SK-N-SH (cell line): Measurements from ENCODE around the gene SNRPD1. TPM values are rescaled to one million over a fixed set of nuclear protein-coding genes. Genes with fewer than 3 reads are reported as not detected.

Experiments
- CTCF ChIA-PET: fragments of 300-600, 350-600 bp; formaldehyde crosslinking; extraction: SDS; loops from one replicate; lab custom pipeline; 2021; lab: Yijun Ruan, JAX
- POLR2A ChIA-PET: fragments of 350-600 bp; sonication (Branson Sonifier 250); formaldehyde crosslinking; extraction: SDS; loops from one replicate; lab custom pipeline; 2020; ENCODE audit warnings: antibody characterized with exemption, inconsistent platforms; lab: Yijun Ruan, JAX
- DNase-seq: peaks from one replicate; pipeline ENCODE4 v3.0.0; 2012
- H2AFZ ChIP-seq: fragments of 200-600 bp; sonication (generic); 2 replicates; pipeline ENCODE4 v1.8.1; 2016; ENCODE audit warnings: antibody characterized with exemption, mild to moderate bottlenecking, low read depth
- H3F3A ChIP-seq: fragments of 200-600 bp; sonication (generic); replicated peaks from 2 replicates; pipeline ENCODE3; 2016; ENCODE audit warnings: antibody characterized with exemption, mild to moderate bottlenecking; ENCODE audit not compliant: insufficient read depth
- H3K27ac ChIP-seq, 2 experiments: fragments of 200-500 bp in 1 of 2; fragments of 200-600 bp in 1 of 2; sonication (Bioruptor generic) in 1 of 2; sonication (generic), shearing (Covaris generic) in 1 of 2; 2 replicates each; pipeline versions ENCODE4 v1.5.1 to v1.6.1; 2014 to 2016; ENCODE audit warnings: low read depth in 2 of 2, inconsistent platforms in 1 of 2, low read length in 1 of 2, mild to moderate bottlenecking in 1 of 2, mixed read lengths in 1 of 2
- H3K27me3 ChIP-seq: fragments of 200-600 bp; sonication (generic), shearing (Covaris generic); 2 replicates; pipeline ENCODE4 v1.6.1; 2016; ENCODE audit warnings: mixed run types; ENCODE audit not compliant: insufficient read depth
- H3K36me3 ChIP-seq, 2 experiments: fragments of 200-500 bp in 1 of 2; fragments of 200-600 bp in 1 of 2; sonication (Bioruptor generic) in 1 of 2; sonication (generic) in 1 of 2; replicated peaks in 1 of 2; 2 replicates each; pipeline versions ENCODE3 to v1.5.1; 2014 to 2016; ENCODE audit warnings: low read length in 1 of 2, mild to moderate bottlenecking in 1 of 2; ENCODE audit not compliant: insufficient read depth in 2 of 2, control insufficient read depth in 1 of 2
- H3K4me1 ChIP-seq, 2 experiments: fragments of 200-500 bp in 1 of 2; fragments of 200-600 bp in 1 of 2; sonication (Bioruptor generic) in 1 of 2; sonication (generic), shearing (Covaris generic) in 1 of 2; 2 replicates each; pipeline versions ENCODE4 v1.5.1 to v1.6.1; 2014 to 2016; ENCODE audit warnings: low read depth in 1 of 2, low read length in 1 of 2, mixed run types in 1 of 2; ENCODE audit not compliant: insufficient read depth in 2 of 2, control insufficient read depth in 1 of 2
- H3K4me2 ChIP-seq: fragments of 200-600 bp; sonication (generic), shearing (Covaris generic); 2 replicates; pipeline ENCODE4 v1.6.1; 2017; ENCODE audit warnings: mixed run types
- H3K4me3 ChIP-seq, 2 experiments: fragments of 200-500 bp in 1 of 2; fragments of 200-600 bp in 1 of 2; sonication (Bioruptor generic) in 1 of 2; sonication (generic), shearing (Covaris generic) in 1 of 2; 2 replicates each; pipeline versions ENCODE4 v1.5.1 to v1.8.1; 2014 to 2016; ENCODE audit warnings: low read depth in 2 of 2, inconsistent platforms in 1 of 2, low read length in 1 of 2, mild to moderate bottlenecking in 1 of 2, mixed read lengths in 1 of 2, moderate library complexity in 1 of 2
- H3K79me2 ChIP-seq: fragments of 200-600 bp; sonication (generic); 2 replicates; pipeline ENCODE4 v1.8.1; 2017; ENCODE audit warnings: mild to moderate bottlenecking; ENCODE audit not compliant: insufficient read depth
- H3K9ac ChIP-seq: fragments of 200-600 bp; sonication (generic); 2 replicates; pipeline ENCODE4 v1.6.1; 2017; ENCODE audit warnings: mixed run types
- H3K9me2 ChIP-seq: fragments of 200-600 bp; sonication (generic); 2 replicates; pipeline ENCODE4 v1.6.1; 2017; ENCODE audit warnings: mixed run types
- H3K9me3 ChIP-seq: fragments of 200-600 bp; sonication (generic); 2 replicates; pipeline ENCODE4 v1.6.1; 2017; ENCODE audit warnings: mixed run types, mild to moderate bottlenecking, moderate library complexity
- H4K20me1 ChIP-seq: fragments of 200-600 bp; sonication (generic); 2 replicates; pipeline ENCODE4 v1.6.1; 2017; ENCODE audit warnings: mild to moderate bottlenecking, mixed run types; ENCODE audit not compliant: insufficient read depth
- CHD2 ChIP-seq: fragments of 150-350 bp; IDR thresholded peaks from 2 replicates; pipeline ENCODE4 v1.6.1; 2018; ENCODE audit warnings: low read length; ENCODE audit not compliant: partially characterized antibody
- EP300 ChIP-seq, 2 experiments: IDR thresholded peaks; 2 replicates each; pipeline versions ENCODE4 v1.4.0 to v1.6.1; 2012; ENCODE audit warnings: borderline replicate concordance in 1 of 2, low read depth in 1 of 2, low read length in 1 of 2
- EZH2phosphoT487 ChIP-seq: fragments of 200-600 bp; sonication (generic); IDR thresholded peaks from 2 replicates; pipeline ENCODE4 v1.6.1; 2017; ENCODE audit warnings: low read depth, mixed run types, mild to moderate bottlenecking, antibody characterized with exemption, moderate library complexity, borderline replicate concordance
- FOSL2 ChIP-seq: IDR thresholded peaks from 2 replicates; pipeline ENCODE4 v1.4.0; 2012; ENCODE audit warnings: low read depth, mild to moderate bottlenecking, moderate library complexity, borderline replicate concordance
- GATA2 ChIP-seq: sonication (generic); formaldehyde crosslinking; IDR thresholded peaks from 2 replicates; pipeline ENCODE4 v1.5.0; 2020; ENCODE audit warnings: mild to moderate bottlenecking, missing genetic modification reagents
- NFIC ChIP-seq: IDR thresholded peaks from 2 replicates; pipeline ENCODE4 v1.4.0; 2012; ENCODE audit warnings: borderline replicate concordance
- NRF1 ChIP-seq: IDR thresholded peaks from 2 replicates; pipeline ENCODE4 v1.6.1; 2012; ENCODE audit warnings: low read depth, mild to moderate bottlenecking, low read length
- REST ChIP-seq: IDR thresholded peaks from 2 replicates; pipeline ENCODE4 v1.6.1; 2012; ENCODE audit warnings: mild to moderate bottlenecking, low read depth, low read length, moderate library complexity
- RXRA ChIP-seq: IDR thresholded peaks from 2 replicates; pipeline ENCODE4 v1.4.0; 2012; ENCODE audit warnings: low read depth, mild to moderate bottlenecking, borderline replicate concordance
- SIN3A ChIP-seq: IDR thresholded peaks from 2 replicates; pipeline ENCODE4 v1.6.1; 2012; ENCODE audit warnings: low read depth, mild to moderate bottlenecking, low read length, moderate library complexity, borderline replicate concordance
- polyA plus RNA-seq, 3 experiments: library from polyadenylated mRNA; depleted of rRNA; stranded (reverse); fragments of >200 nt; gene quantifications; 2 replicates each; pipeline ENCODE4 v1.2.3, GENCODE V29; 2012
- TF ChIP-seq, protein P1 (sequence below): fragments of 200-600 bp; sonication (generic); IDR thresholded peaks from 2 replicates; pipeline ENCODE4 v1.6.1; 2017; ENCODE audit warnings: antibody characterized with exemption, mild to moderate bottlenecking, moderate library complexity

SNRPD1 gene
- polyA plus RNA-seq, 1 of the 3 experiments (the other 2 are of a cell fraction): 24.6 TPM

DNA sequence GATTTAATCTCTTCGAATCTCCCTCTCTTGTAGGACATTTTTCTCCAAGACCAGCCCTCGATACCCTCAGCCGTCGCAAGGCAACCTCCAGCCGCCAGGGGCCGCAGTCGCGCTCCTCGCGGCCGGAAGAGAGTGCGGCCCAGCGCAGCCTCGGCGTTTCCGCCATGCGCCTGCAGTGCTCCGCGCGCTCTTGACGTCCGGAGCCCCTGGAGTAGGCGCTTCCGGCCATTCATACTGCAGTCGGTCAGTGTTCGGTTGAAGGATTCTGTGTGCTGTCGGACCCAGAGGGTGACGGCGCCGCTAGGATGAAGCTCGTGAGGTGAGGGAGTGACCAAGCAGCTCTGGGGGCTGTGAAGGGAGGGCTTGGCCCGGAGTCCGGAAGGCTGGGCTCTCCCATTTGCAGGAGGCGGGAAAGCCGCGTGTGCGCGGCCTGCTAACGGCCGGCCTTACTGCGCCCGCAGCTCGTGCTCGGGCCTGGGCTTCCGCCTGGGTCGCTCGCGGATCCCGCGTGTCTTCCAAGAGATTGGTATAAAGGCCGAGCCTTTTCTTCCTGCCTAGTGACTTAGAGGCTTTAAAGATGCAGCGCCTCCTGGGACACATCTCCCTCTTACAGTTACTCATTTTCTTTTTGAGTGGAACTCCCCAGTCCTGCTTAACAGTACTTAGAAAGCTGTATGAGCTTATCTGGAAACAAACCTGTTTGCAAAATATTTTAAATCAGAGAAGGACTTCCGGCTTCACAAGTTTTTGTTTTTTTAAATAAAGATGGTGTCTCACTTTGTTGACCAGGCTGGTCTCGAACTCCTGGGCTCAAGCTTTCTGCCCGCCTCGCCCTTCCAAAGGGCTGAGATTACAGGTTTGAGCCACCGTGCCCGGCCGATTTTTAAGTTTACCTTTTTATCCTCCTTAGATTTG lies at the start of gene SNRPD1 (continued):
- TF ChIP-seq EZH2phosphoT487 (no peak), REST (peak; percentile 32; the same call in 1 of the 2 replicates), SIN3A (peak; percentile 96), GATA2 (CRISPR knock-in tag) (0 out of 2 replicates have a peak, but pooled peaks have one; percentile 40), NFIC (no peak; the same call in 1 of the 2 replicates), CHD2 (peak; percentile 47)
- TF ChIP-seq, protein P1, sequence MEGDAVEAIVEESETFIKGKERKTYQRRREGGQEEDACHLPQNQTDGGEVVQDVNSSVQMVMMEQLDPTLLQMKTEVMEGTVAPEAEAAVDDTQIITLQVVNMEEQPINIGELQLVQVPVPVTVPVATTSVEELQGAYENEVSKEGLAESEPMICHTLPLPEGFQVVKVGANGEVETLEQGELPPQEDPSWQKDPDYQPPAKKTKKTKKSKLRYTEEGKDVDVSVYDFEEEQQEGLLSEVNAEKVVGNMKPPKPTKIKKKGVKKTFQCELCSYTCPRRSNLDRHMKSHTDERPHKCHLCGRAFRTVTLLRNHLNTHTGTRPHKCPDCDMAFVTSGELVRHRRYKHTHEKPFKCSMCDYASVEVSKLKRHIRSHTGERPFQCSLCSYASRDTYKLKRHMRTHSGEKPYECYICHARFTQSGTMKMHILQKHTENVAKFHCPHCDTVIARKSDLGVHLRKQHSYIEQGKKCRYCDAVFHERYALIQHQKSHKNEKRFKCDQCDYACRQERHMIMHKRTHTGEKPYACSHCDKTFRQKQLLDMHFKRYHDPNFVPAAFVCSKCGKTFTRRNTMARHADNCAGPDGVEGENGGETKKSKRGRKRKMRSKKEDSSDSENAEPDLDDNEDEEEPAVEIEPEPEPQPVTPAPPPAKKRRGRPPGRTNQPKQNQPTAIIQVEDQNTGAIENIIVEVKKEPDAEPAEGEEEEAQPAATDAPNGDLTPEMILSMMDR: peak; percentile 92

- Histone ChIP-seq H3K9me3 (no peaks in the 10 kb centered on the region), H3K9ac (no peak overlapping the region), H3K27me3 (no peaks in the 10 kb centered on the region), H3K9me2 (0 out of 2 replicates have a peak, but pooled peaks cover 4% of the 10 kb centered on the region), H3K4me2 (no peak overlapping the region), H3K36me3 (peaks cover 39 to 67% of the 10 kb centered on the region in 2 experiments), H3F3A (peaks cover 23% of the 10 kb centered on the region), H3K4me1 (peaks cover 0 to 9% of the 10 kb centered on the region in 2 experiments; a peak in 1 of 4 replicates), H3K27ac (peak overlapping the region in 1 of 2 experiments; percentile 22; a peak in 1 of 4 replicates), H4K20me1 (no peaks in the 10 kb centered on the region), H3K4me3 (no peak overlapping the region), H3K79me2 (no peaks in the 10 kb centered on the region), H2AFZ (no peak overlapping the region)
- POLR2A ChIA-PET: no interaction called here
- DNase-seq: no peak
- CTCF ChIA-PET: no interaction called here
- TF ChIP-seq EP300 (IDR thresholded peaks at IDR 0.05; ENCODE audit: borderline replicate concordance in 1 of 2, low read depth in 1 of 2, low read length in 1 of 2) (no peak), NRF1 (no peak), NFIC (no peak), REST (no peak), FOSL2 (no peak), RXRA (no peak)
These were observed 40.3 kb upstream of the SNRPD1 start for GRCh38 chr18:21571772-21572171.
